ENCODE results near the gene C1QC. TPM values are rescaled to one million over a fixed set of nuclear protein-coding genes. Genes with fewer than 3 reads are reported as not detected.

Gene C1QC
- total and polyA plus RNA-seq, 4 donors: 52.9 to 242 (median 104) TPM

DNA sequence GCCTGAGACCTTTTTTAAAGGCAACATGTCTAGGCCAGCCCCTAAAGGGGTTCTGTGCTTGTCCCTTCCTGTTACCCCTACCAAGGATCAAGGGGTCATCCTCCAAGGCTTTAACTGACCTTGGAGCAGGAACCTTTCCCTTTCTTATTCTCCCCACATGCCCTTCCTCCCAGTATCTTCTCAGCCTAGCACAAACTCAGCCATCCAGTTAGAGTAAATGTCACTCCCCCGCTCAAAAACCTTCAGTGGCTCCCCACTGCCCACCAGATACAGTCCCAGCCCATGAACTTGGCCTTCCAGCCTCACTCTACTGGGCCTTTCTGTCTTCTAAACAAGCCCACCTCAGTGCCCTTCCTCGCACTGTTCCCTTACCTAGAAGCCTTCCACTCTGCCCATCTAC lies 18.4 kb downstream of the C1QC start (continued):
- TF ChIP-seq JUND (IDR thresholded peaks at IDR 0.05) (no peak), HNF4A (conservative IDR thresholded peaks at IDR 0.05) (no peak), GABPA (IDR thresholded peaks at IDR 0.05 in 1 of 2, conservative IDR thresholded peaks at IDR 0.05 in 1 of 2) (no peak), HNF4G (IDR thresholded peaks at IDR 0.05) (no peak)

DNA sequence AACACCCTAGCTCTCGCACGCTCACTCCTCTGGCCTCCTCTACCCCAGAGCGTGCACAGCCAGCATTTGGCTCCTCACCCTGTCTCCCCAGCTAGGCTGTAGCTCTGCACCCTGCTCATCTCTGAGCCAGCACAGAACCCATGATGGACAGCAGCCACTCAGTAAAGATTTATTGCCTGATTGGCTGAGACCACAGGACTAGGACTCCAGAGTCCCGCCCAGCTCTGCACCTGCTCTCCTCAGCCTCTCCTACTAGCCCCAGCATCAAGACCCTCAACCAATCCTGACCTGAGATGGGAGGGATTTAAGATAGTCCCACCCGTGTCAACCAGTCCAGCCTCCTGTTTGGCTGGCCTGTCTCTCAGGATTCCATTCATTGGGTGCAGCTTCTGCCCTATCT lies 18.9 kb downstream of the C1QC start:
- WGBS: 67% methylated on average over 5 of the region's 5 CpGs
- no peak for TF ChIP-seq FOXA2 (IDR thresholded peaks at IDR 0.05)
- TF ChIP-seq EGR1 (IDR thresholded peaks at IDR 0.05; ENCODE audit: low read depth in 2 of 2): no peak
- no peak for TF ChIP-seq ZBTB33 (IDR thresholded peaks at IDR 0.05)
- no peak for TF ChIP-seq GABPA (IDR thresholded peaks at IDR 0.05 in 1 of 2, conservative IDR thresholded peaks at IDR 0.05 in 1 of 2)
- no peak for TF ChIP-seq FOXA1 (IDR thresholded peaks at IDR 0.05)
- TF ChIP-seq REST (IDR thresholded peaks at IDR 0.05): no peak
- TF ChIP-seq ATF3 (IDR thresholded peaks at IDR 0.05): no peak
- no peak for TF ChIP-seq YY1 (IDR thresholded peaks at IDR 0.05)
- no peak for TF ChIP-seq HNF4G (IDR thresholded peaks at IDR 0.05)
- no peak for TF ChIP-seq TAF1 (conservative IDR thresholded peaks at IDR 0.05)
- TF ChIP-seq RXRA (IDR thresholded peaks at IDR 0.05): no peak
- TF ChIP-seq HNF4A (conservative IDR thresholded peaks at IDR 0.05): no peak
- no peak for TF ChIP-seq SP1 (IDR thresholded peaks at IDR 0.05)
- TF ChIP-seq, protein P1, sequence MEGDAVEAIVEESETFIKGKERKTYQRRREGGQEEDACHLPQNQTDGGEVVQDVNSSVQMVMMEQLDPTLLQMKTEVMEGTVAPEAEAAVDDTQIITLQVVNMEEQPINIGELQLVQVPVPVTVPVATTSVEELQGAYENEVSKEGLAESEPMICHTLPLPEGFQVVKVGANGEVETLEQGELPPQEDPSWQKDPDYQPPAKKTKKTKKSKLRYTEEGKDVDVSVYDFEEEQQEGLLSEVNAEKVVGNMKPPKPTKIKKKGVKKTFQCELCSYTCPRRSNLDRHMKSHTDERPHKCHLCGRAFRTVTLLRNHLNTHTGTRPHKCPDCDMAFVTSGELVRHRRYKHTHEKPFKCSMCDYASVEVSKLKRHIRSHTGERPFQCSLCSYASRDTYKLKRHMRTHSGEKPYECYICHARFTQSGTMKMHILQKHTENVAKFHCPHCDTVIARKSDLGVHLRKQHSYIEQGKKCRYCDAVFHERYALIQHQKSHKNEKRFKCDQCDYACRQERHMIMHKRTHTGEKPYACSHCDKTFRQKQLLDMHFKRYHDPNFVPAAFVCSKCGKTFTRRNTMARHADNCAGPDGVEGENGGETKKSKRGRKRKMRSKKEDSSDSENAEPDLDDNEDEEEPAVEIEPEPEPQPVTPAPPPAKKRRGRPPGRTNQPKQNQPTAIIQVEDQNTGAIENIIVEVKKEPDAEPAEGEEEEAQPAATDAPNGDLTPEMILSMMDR (IDR thresholded peaks at IDR 0.05; ENCODE audit: low read depth, low read length, missing input control): no peak
- no peak for TF ChIP-seq JUND (IDR thresholded peaks at IDR 0.05)
- TF ChIP-seq MAX (IDR thresholded peaks at IDR 0.05): no peak
- TF ChIP-seq RAD21 (IDR thresholded peaks at IDR 0.05): no peak
- H3K27ac ChIP-seq (ENCODE audit: low read depth in 1 of 2, low read length in 2 of 2): no peak overlapping the region
- no peaks in the 10 kb centered on the region for H3K4me1 ChIP-seq (ENCODE audit: control insufficient read depth in 4 of 4, insufficient read depth in 4 of 4, low read length in 3 of 4)
- H3K9me3 ChIP-seq (ENCODE audit: control insufficient read depth in 4 of 4, low read length in 3 of 4): no peaks in the 10 kb centered on the region
- no peaks in the 10 kb centered on the region for H3K27me3 ChIP-seq (ENCODE audit: control insufficient read depth in 4 of 4, insufficient read depth in 4 of 4, low read length in 3 of 4)
- H3K36me3 ChIP-seq (ENCODE audit: control insufficient read depth in 4 of 4, insufficient read depth in 3 of 4, low read depth in 1 of 4, low read length in 3 of 4): no peaks in the 10 kb centered on the region
- no peak for DNase-seq (ENCODE audit: low spot score)
- no peak overlapping the region for H3K9ac ChIP-seq (ENCODE audit: low read depth in 1 of 2, low read length in 2 of 2)
- no peak overlapping the region for H3K4me3 ChIP-seq (ENCODE audit: low read depth in 1 of 3, low read length in 3 of 3)

Data from liver (tissue), 9 donors.